C4-2B (cell line): ENCODE measurements around the gene ZNF716.
"Not testable (repeated sequence)": the region's sequence is repeated elsewhere in the genome, so short reads cannot be mapped to it uniquely, and the experiment has no call there.

Experiments
- ZFX ChIP-seq: fragments of 450-650 bp; IDR thresholded peaks from 2 replicates; pipeline ENCODE4 v1.6.1; 2017
- TF ChIP-seq, protein P1 (sequence below): fragments of 450-650 bp; conservative IDR thresholded peaks from 2 replicates; pipeline ENCODE4 v1.5.1; 2017; ENCODE audit warnings: mild to moderate bottlenecking

DNA sequence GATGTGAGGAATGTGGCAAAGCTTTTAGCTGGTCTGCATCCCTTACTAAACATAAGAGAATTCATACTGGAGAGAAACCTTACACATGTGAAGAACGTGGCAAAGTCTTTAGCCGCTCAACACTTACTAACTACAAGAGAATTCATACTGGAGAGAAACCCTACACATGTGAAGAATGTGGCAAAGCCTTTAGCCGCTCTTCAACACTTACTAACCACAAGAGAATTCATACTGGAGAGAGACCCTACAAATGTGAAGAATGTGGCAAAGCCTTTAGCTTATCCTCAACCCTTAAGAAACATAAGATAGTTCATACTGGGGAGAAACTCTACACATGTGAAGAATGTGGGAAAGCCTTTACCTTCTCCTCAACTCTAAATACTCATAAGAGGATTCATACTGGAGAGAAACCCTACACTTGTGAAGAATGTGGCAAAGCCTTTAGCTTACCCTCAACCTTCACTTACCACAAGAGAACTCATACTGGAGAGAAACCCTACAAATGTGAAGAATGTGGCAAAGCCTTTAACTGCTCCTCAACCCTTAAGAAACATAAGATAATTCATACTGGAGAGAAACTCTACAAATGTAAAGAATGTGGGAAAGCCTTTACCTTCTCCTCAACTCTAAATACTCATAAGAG lies 19.3 kb downstream of the ZNF716 start:
- TF ChIP-seq, protein P1, sequence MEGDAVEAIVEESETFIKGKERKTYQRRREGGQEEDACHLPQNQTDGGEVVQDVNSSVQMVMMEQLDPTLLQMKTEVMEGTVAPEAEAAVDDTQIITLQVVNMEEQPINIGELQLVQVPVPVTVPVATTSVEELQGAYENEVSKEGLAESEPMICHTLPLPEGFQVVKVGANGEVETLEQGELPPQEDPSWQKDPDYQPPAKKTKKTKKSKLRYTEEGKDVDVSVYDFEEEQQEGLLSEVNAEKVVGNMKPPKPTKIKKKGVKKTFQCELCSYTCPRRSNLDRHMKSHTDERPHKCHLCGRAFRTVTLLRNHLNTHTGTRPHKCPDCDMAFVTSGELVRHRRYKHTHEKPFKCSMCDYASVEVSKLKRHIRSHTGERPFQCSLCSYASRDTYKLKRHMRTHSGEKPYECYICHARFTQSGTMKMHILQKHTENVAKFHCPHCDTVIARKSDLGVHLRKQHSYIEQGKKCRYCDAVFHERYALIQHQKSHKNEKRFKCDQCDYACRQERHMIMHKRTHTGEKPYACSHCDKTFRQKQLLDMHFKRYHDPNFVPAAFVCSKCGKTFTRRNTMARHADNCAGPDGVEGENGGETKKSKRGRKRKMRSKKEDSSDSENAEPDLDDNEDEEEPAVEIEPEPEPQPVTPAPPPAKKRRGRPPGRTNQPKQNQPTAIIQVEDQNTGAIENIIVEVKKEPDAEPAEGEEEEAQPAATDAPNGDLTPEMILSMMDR, result not testable (repeated sequence)
- not testable (repeated sequence) for TF ChIP-seq ZFX
